Fibroblast of peridontal ligament (primary cell): ENCODE data around the gene APOBEC4.
"Not testable (repeated sequence)": the region's sequence is repeated elsewhere in the genome, so short reads cannot be mapped to it uniquely, and the experiment has no call there.

Experiments
- DNase-seq: peaks from one replicate; pipeline ENCODE4 v3.0.0-alpha.2; 2010; ENCODE audit errors: extremely low read depth

Gene APOBEC4

GRCh38 chr1:183652547-183653461 lies at the start of gene APOBEC4:
APOBEC4 (minus strand) TSS chr1:183653316; CDS start chr1:183648781, 4,535 bp downstream.
- no peak for DNase-seq

GRCh38 chr1:183702813-183703198 lies 49.7 kb upstream of the APOBEC4 start:
- no peak for DNase-seq

- DNase-seq, result no peak
Observed at GRCh38 chr1:183702087-183702812, 49.1 kb upstream of the APOBEC4 start.

- DNase-seq, result no peak
Observed at GRCh38 chr1:183699616-183700160, 46.6 kb upstream of the APOBEC4 start.

- no peak for DNase-seq
Observed at GRCh38 chr1:183697814-183698590, 44.9 kb upstream of the APOBEC4 start.

GRCh38 chr1:183696981-183697380 lies 43.9 kb upstream of the APOBEC4 start:
- no peak for DNase-seq

GRCh38 chr1:183694755-183695154 lies 41.6 kb upstream of the APOBEC4 start:
- DNase-seq, result no peak

GRCh38 chr1:183694066-183694465 lies 41.0 kb upstream of the APOBEC4 start:
- DNase-seq, result peak; percentile 27

- DNase-seq, result no peak
Observed at GRCh38 chr1:183693521-183693920, 40.4 kb upstream of the APOBEC4 start.

- DNase-seq, result no peak
Observed at GRCh38 chr1:183689762-183690204, 36.7 kb upstream of the APOBEC4 start.

GRCh38 chr1:183688341-183689060 lies 35.4 kb upstream of the APOBEC4 start:
- DNase-seq, result no peak

- DNase-seq, result peak; percentile 41
Observed at GRCh38 chr1:183687546-183688304, 34.6 kb upstream of the APOBEC4 start.

- DNase-seq, result no peak
Observed at GRCh38 chr1:183686229-183686628, 33.1 kb upstream of the APOBEC4 start.

- DNase-seq, result peak; percentile 75
Observed at GRCh38 chr1:183685112-183685713, 32.1 kb upstream of the APOBEC4 start.

- DNase-seq, result not testable (repeated sequence)
Observed at GRCh38 chr1:183679363-183679762, 26.2 kb upstream of the APOBEC4 start.

GRCh38 chr1:183678819-183679218 lies 25.7 kb upstream of the APOBEC4 start:
- no peak for DNase-seq

- DNase-seq, result peak; percentile 69
Observed at GRCh38 chr1:183676586-183677189, 23.6 kb upstream of the APOBEC4 start.

- no peak for DNase-seq
Observed at GRCh38 chr1:183675883-183676585, 22.9 kb upstream of the APOBEC4 start.

GRCh38 chr1:183675381-183675780 lies 22.3 kb upstream of the APOBEC4 start:
- DNase-seq, result no peak
